GM18519 (cell line): Measurements from ENCODE around the gene HSD17B4.
A peak's percentile ranks its signal among the peaks of the same experiment; 100 is the strongest.
"Not testable (repeated sequence)": the region's sequence is repeated elsewhere in the genome, so short reads cannot be mapped to it uniquely, and the experiment has no call there.

Source experiments
- ATAC-seq: cut with Tn5 transposase; IDR thresholded peaks from one replicate; pipeline ENCODE4 v1.9.1; 2021; ENCODE audit warnings: mild to moderate bottlenecking, moderate library complexity; ENCODE audit not compliant: unreplicated experiment, low FRiP score

Gene HSD17B4

GRCh38 chr5:119476341-119476740, 24.0 kb downstream of the HSD17B4 start:
- ATAC-seq, result no peak

- no peak for ATAC-seq
Measured at GRCh38 chr5:119478781-119479180, 26.5 kb downstream of the HSD17B4 start.

- ATAC-seq, result not testable (repeated sequence)
Measured at GRCh38 chr5:119480629-119481028, 28.3 kb downstream of the HSD17B4 start.

GRCh38 chr5:119483155-119483554, 30.9 kb downstream of the HSD17B4 start:
- ATAC-seq, result no peak

DNA sequence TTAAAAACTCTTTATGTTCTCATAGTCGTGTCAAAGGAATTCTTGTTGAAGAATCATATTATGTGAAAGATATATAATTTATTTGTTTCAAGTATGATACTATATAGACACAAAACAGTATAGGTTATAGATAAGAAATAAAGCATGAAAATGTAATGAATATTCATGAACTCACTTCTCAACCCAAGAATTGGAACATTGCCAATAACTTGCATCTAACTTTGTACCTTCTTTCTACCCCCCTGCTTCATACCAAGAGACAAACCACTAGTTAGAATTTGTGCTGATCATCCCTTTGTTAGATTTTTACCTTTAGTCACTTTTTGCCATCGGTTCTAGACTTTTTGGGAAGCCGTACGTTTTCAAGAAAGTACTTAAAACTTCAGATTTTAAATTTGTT, 32.6 kb downstream of the HSD17B4 start:
- no peak for ATAC-seq

DNA sequence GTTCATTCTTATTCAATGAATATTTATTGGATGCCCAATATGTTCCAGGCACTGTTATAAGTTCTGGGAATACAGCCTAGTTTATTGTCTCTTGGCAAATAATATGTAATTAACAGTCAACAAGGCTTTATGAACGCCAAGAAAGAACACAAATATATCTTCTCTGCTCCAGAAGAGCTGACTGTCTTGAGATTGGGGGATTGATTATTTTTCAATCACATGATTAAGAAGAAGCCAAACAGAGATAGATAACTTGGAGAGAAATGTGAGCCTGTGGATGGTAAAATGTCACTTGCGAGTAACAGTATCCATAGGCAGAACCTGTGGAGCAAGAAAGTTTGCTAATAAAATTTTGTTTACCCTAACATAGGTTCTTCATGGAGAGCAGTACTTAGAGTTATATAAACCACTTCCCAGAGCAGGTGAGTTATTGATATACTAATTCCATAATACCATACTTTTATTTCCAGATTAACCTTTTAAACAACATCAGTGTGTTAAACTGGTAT, 49.4 kb downstream of the HSD17B4 start:
- no peak for ATAC-seq

DNA sequence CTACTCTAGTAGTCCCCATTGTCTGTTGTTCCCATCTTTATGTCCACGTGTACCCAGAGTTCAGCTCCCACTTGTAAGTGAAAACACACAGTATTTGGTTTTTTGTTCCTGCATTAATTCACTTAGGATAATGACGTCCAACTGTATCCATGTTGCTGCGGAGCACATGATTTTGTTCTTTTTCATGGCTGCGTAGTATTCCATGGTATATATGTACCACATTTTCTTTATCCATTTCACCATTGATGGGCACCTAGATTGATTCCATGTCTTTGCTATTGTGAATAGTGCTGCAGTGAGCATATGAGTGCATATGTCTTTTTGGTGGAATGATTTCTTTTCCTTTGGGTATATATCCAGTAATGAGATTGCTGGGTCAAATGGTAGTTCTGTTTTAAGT, 51.6 kb downstream of the HSD17B4 start:
- not testable (repeated sequence) for ATAC-seq

- ATAC-seq, result no peak
Measured at GRCh38 chr5:119512277-119512676, 60.0 kb downstream of the HSD17B4 start.

- no peak for ATAC-seq
Measured at GRCh38 chr5:119515192-119515591, 62.9 kb downstream of the HSD17B4 start.

- ATAC-seq, result not testable (repeated sequence)
Measured at GRCh38 chr5:119517115-119517514, 64.8 kb downstream of the HSD17B4 start.

DNA sequence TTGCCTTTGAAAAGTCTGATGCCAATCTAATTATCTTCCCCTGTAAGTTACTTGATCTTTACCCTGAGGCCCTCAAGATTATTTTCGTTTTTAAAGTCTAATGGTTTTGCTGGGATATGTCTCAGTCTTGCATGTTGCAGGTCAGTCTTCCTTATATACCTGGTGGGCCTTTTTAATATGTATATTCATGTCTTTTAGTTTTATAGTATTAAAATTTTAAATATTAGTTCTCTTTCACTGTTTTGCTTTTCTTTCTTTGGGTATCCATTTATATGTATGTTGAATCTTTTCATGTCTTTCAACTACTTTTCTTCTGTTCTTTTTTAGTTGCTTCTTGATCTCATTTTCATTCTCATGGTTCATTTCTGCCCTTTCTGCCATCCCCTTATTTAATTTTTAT, 68.9 kb downstream of the HSD17B4 start:
- ATAC-seq, result no peak

- no peak for ATAC-seq
Measured at GRCh38 chr5:119522841-119523240, 70.5 kb downstream of the HSD17B4 start.

DNA sequence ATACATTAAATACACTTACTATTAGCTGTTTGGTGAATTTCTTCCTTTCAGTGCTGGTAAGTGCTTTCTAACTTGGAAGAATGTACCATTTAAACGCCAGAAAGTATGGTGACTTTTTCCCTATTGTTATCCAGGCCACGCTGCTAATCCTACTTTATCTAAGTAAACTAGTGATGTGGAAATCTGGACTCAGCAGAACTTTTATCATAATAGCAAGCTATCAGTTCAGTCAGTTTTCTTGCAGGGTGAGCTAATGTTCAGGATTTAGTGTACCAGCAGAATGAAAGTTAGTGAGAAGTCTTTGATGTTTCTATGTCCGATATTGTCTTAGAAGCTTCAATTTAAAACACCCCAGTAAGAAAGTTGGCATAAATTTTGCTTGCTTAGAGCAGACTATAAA, 72.2 kb downstream of the HSD17B4 start:
- ATAC-seq, result no peak

DNA sequence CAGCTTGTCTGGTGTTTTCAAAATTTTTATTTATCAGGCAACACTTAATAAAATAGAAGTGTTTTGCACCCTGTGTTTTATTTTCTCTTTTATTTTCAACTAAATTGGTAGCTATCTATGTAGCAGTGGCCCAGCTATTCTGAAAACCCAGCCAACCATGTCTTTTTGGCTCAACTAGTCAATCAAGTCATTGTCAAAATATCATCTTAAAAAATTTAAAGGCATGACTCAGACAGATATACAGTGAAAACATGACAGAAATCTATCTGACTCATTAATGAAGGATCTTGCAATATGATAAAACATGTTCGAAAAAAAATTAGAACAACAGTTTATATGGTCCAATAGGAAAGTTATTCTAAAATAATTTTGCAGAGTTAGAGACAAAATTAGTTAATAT, 75.1 kb downstream of the HSD17B4 start:
- no peak for ATAC-seq

DNA sequence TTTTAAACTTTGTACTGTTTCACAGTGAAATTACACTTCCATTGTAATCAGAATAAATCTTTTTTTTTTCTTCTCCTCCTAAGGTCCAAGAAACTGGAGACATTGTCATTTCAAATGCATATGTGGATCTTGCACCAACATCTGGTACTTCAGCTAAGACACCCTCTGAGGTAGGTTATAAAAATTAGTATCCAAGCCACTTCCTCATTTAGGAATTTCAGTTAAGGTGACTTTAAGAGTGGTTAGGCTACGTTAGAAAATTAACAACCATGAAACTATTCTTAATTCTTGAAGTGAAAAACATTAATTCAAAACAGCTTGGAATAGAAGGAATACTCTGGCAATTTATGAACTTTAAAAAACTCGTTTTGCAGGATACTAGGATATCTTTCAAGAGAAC, 77.5 kb downstream of the HSD17B4 start:
- no peak for ATAC-seq

- no peak for ATAC-seq
Measured at GRCh38 chr5:119532637-119533036, 80.3 kb downstream of the HSD17B4 start.

DNA sequence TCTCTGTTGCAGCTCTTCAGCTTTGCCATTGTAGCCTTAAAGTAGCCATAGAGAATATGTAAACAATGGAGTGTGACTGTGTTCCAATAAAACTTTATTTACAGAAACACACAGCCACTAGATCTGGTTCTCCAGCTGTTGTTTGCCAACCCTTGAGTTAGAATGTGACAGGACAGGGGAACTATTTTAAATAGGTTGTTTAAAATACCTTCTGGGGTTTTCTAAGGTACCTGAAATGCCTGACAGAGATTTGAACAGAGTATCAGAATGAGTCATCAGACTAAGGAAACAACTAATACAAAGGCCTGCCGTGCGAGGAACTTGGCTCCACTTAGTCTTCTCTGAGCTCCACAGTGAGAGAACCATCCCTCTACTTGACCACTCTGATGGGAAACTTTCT, 85.4 kb downstream of the HSD17B4 start:
- ATAC-seq, result peak; percentile 99

DNA sequence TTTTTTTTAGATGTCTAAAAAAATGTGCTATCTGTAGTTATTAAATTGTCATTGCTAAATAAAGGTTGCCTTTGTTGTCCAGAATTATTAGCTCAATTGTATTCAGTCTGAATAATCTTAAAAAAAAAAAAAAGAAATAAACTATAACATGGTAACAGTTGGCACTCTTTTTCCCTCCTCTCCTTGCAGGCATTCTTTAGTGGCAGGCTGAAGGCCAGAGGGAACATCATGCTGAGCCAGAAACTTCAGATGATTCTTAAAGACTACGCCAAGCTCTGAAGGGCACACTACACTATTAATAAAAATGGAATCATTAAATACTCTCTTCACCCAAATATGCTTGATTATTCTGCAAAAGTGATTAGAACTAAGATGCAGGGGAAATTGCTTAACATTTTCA, 89.4 kb downstream of the HSD17B4 start:
- ATAC-seq, result no peak

DNA sequence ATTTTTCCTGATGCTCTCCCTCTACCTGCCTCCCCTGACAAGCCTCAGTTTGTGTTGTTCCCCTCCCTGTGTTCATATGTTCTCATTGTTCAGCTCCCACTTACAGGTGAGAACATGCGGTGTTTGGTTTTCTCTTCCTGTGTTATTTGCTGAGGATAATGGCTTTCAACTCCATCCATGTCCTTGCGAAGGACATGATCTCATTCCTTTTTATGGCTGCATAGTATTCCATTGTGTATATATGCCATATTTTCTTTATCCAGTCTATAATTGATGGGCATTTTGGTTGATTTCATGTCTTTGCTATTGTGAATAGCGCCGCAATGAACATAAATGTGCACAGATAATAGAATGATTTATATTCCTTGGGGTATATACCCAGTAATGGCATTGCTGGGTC, 99.5 kb downstream of the HSD17B4 start:
- no peak for ATAC-seq

DNA sequence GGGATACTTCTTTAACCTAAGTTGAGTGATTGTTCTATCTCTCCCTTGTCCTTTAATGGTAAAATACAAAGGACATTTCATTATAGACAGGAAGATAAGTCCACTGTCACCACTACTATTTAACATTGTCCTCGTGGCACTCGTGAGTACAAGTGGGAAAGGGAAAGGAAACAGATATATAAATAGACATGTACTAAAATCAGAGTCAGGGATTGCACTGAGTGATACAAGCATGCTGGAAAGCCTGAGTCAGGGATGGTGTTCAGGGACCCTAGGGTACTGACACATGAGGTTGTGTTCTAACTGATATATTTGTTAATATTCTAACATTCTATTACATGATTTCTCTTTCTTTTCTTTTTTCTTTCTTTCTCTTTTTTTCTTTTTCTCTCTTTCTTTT, 102.3 kb downstream of the HSD17B4 start:
- ATAC-seq, result no peak

DNA sequence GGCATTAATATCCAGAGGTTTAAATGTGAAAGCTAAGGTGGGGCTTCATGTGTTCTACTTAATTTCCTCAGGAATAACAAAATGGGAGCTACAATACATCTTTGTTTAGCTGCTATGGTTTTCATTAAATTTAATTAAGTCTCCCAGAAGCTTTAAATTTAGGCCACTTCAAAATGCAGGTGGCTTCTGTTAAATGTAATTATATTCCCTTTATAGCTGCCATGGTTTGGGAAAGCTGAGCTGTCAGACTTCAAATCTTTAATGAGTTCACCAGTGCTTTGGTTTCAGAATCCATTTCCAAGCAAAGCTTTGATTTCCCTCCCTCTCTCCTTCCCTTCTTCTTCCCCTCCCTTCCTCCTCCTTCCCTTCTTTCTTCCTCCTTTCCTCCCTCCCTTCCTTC, 118.6 kb downstream of the HSD17B4 start:
- ATAC-seq, result no peak

DNA sequence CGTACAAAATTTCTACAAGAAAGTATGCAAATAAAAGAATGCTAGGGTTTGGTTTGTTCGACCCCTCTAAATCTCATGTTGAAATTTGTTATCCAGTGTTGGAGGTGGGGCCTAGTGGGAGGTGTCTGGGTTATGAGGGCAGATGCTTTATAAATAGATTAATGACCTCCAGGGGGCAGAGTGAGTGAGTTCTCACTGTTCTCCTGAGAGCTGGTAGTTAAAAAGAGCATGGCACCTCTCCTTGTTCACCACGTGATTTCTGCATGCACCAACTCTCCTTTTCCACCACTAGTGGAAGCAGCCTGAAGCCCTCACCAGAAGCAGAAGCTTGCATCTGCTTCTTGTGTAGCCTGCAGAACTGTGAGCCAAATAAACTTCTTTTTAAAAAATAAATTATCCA, 126.6 kb downstream of the HSD17B4 start:
- peak; percentile 89 for ATAC-seq

DNA sequence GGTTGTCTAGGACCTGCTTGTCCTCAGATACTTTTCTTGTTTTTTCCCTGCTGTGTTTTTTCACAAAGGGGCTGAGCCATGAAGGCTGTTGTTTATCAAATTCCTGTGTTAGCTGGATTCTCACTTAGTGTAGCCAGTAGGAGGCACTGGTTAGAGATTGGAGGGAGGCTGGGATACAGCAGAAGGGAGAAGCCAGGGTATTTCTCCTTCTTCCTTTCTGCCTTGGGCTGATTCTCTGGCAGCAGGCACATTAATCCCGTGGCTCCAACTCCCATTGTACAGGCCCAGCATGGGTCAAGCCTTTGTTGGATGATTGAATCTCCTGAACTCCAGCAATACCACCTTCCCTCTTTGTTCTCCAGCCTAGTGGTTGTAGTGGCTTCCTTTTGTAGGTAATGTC, 130.7 kb downstream of the HSD17B4 start:
- ATAC-seq, result no peak
